Lung (tissue), 16 donors: ENCODE measurements around the gene MUC5B. TPM values are rescaled to one million over a fixed set of nuclear protein-coding genes. Genes with fewer than 3 reads are reported as not detected.
"Not testable (repeated sequence)": the region's sequence is repeated elsewhere in the genome, so short reads cannot be mapped to it uniquely, and the experiment has no call there.

Source experiments
- ATAC-seq: fragments of 200-7000 bp; cut with Tn5 transposase; one replicate; pipeline ENCODE4 v1.9.1; 2020; ENCODE audit warnings: moderate number of reproducible peaks; ENCODE audit not compliant: insufficient read depth, low FRiP score
- DNase-seq, 3 donors: peaks; one replicate each; pipeline ENCODE4 v3.0.0-alpha.2; 2013 to 2017
- H3K27ac ChIP-seq, 2 donors: one replicate each; pipeline ENCODE4 v1.5.1; 2013; ENCODE audit warnings: mild to moderate bottlenecking in 2 of 2, moderate library complexity in 2 of 2, control low read depth in 1 of 2, inconsistent platforms in 1 of 2, low read depth in 1 of 2, low read length in 1 of 2
- H3K27me3 ChIP-seq, 3 donors: one replicate each; pipeline ENCODE4 v1.5.1; 2013; ENCODE audit warnings: low read length in 2 of 3; ENCODE audit not compliant: control insufficient read depth in 3 of 3, insufficient read depth in 3 of 3
- H3K36me3 ChIP-seq, 4 donors: one replicate each; pipeline ENCODE4 v1.5.1; 2013; ENCODE audit warnings: low read length in 4 of 4, mild to moderate bottlenecking in 1 of 4, moderate library complexity in 1 of 4; ENCODE audit not compliant: control insufficient read depth in 4 of 4, insufficient read depth in 4 of 4
- H3K4me1 ChIP-seq, 5 donors: one replicate each; pipeline ENCODE4 v1.5.1; 2013; ENCODE audit warnings: low read length in 5 of 5, mild to moderate bottlenecking in 2 of 5, moderate library complexity in 1 of 5; ENCODE audit not compliant: control insufficient read depth in 5 of 5, insufficient read depth in 5 of 5
- H3K4me3 ChIP-seq: one replicate; pipeline ENCODE4 v1.5.1; 2013; ENCODE audit warnings: mild to moderate bottlenecking, control low read depth, moderate library complexity
- H3K9ac ChIP-seq, 2 donors: one replicate each; pipeline ENCODE4 v1.5.1; 2013; ENCODE audit warnings: low read length in 2 of 2, control low read depth in 1 of 2; ENCODE audit not compliant: insufficient read depth in 1 of 2
- H3K9me3 ChIP-seq, 4 donors: one replicate each; pipeline ENCODE4 v1.5.1; 2013; ENCODE audit warnings: low read length in 3 of 4, mild to moderate bottlenecking in 1 of 4, moderate library complexity in 1 of 4; ENCODE audit not compliant: control insufficient read depth in 4 of 4, insufficient read depth in 3 of 4
- CTCF ChIP-seq: IDR thresholded peaks from 2 replicates; pipeline ENCODE4 v1.5.1; 2012; ENCODE audit warnings: mild to moderate bottlenecking; ENCODE audit errors: control extremely low read depth, extremely low read depth
- WGBS, 2 donors: extraction: QIAGEN DNeasy Blood & Tissue Kit; methylation state at CpG; one replicate each; pipeline ENCODE4 v1.1.7; 2013; 5-methylcytosine and 5-hydroxymethylcytosine counted together
- long read RNA-seq, 5 donors: transcript quantifications; one replicate each; lab custom pipeline, GENCODE V29; 2026
- polyA plus RNA-seq, 2 donors: library from polyadenylated mRNA; stranded (reverse); fragments of 200-250 nt; gene quantifications; one replicate each; pipeline ENCODE4 v1.2.1, GENCODE V29; 2013
- total RNA-seq, 2 donors: library from RNA; depleted of rRNA in 1 of 2; stranded (reverse); fragments of >200 nt in 1 of 2; gene quantifications; one replicate each; pipeline ENCODE4 v1.2.1, GENCODE V29; 2014 to 2021
- donor health status: control.
- donor health status: control.
- donor health status: Bipolar disorder and iron deficiency.
- donor health status: healthy.
- donor health status: DM: yes; HTN: yes; CAD: no.

MUC5B gene
- total RNA-seq = 100 to 1,000 TPM in 1 of 2 donors, 10 to 100 TPM in 1; 41.3 to 181 TPM
- 10 to 100 TPM in 1 of 2 donors, 1 to 10 TPM in 1; 5.6 to 15.0 TPM for polyA plus RNA-seq
- long read RNA-seq, donor 1 = 0 reads
- long read RNA-seq, donor 2 = 0 reads
- long read RNA-seq, donor 3 = 0 reads
- long read RNA-seq, donor 4 = 0 reads
- long read RNA-seq, donor 5 = 0 reads

- H3K36me3 ChIP-seq = no peaks in the 10 kb centered on the region
- ATAC-seq (no peak), DNase-seq (peak; percentile 27 to 53 (median 29))
- no peak within 1 kb of the TSS for H3K4me3 ChIP-seq
- H3K27me3 ChIP-seq = peaks cover 0 to 4% (median 0%) of the 10 kb centered on the region in 3 donors
- WGBS, 2 donors = 56 to 77% methylated on average over 28 to 36 of the region's 36 CpGs
- H3K27ac ChIP-seq = no peak within 1 kb of the TSS
- H3K9ac ChIP-seq = no peak within 1 kb of the TSS
- peaks cover 0 to 7% (median 0%) of the 10 kb centered on the region in 5 donors for H3K4me1 ChIP-seq
- H3K9me3 ChIP-seq = peaks cover 0 to 2% (median 0%) of the 10 kb centered on the region in 4 donors
- TF ChIP-seq CTCF = no peak
Measured at GRCh38 chr11:1222491-1223345, at the start of gene MUC5B. Gene MUC5B, plus strand, starts transcription at chr11:1223066. Its CDS starts 58 bp downstream, at chr11:1223124.

- not testable (repeated sequence) for H3K4me3 ChIP-seq, ATAC-seq, H3K9me3 ChIP-seq, H3K36me3 ChIP-seq, DNase-seq, H3K27ac ChIP-seq, H3K9ac ChIP-seq, H3K4me1 ChIP-seq, H3K27me3 ChIP-seq
- WGBS, 2 donors = 88 to 90% methylated on average over 2 to 3 of the region's 3 CpGs
Measured at GRCh38 chr11:1173396-1173795, 49.5 kb upstream of the MUC5B start.

GRCh38 chr11:1174441-1175370 is 48.2 kb upstream of the MUC5B start:
- ATAC-seq (no peak), DNase-seq (no peak)
- no peak overlapping the region for H3K9ac ChIP-seq
- 90 to 93% methylated on average over 36 to 39 of the region's 39 CpGs for WGBS, 2 donors
- no peaks in the 10 kb centered on the region for H3K9me3 ChIP-seq
- H3K27me3 ChIP-seq = no peaks in the 10 kb centered on the region
- no peaks in the 10 kb centered on the region for H3K36me3 ChIP-seq
- no peaks in the 10 kb centered on the region for H3K4me1 ChIP-seq
- H3K4me3 ChIP-seq = no peak overlapping the region
- H3K27ac ChIP-seq = no peak overlapping the region
- TF ChIP-seq CTCF = no peak
